GM12801 (cell line): ENCODE measurements around the gene MAPK11.

Experiments used
- TF ChIP-seq, protein P1 (sequence below): IDR thresholded peaks from one replicate; pipeline ENCODE4 v1.5.1; 2011; ENCODE audit warnings: control low read depth; ENCODE audit not compliant: insufficient read length; ENCODE audit errors: extremely low read depth

The MAPK11 gene

DNA sequence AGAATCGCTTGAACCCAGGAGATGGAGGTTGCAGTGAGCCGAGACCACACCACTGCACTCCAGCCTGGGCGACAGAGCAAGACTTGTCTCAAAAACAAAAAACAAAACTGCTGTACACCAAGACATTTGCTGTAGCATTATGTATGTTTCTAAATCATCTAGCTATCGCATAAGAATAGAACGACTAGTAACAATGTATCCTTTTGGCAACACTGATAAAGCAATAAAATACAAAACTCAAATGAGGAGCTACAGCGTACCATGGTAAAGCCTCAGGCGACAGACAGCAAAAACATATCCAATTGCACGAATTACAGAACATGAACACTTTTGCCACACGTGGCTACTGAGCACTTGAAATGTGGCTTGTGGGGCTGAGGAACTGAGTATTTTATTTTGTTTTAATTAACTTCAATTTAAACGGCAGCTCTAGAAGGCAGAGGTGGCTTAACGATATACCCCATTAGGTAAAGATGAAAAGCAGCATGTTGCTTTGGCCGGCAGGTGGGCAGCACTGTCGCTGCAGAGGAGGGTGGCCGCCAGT, 27.7 kb downstream of the MAPK11 start:
- TF ChIP-seq, protein P1, sequence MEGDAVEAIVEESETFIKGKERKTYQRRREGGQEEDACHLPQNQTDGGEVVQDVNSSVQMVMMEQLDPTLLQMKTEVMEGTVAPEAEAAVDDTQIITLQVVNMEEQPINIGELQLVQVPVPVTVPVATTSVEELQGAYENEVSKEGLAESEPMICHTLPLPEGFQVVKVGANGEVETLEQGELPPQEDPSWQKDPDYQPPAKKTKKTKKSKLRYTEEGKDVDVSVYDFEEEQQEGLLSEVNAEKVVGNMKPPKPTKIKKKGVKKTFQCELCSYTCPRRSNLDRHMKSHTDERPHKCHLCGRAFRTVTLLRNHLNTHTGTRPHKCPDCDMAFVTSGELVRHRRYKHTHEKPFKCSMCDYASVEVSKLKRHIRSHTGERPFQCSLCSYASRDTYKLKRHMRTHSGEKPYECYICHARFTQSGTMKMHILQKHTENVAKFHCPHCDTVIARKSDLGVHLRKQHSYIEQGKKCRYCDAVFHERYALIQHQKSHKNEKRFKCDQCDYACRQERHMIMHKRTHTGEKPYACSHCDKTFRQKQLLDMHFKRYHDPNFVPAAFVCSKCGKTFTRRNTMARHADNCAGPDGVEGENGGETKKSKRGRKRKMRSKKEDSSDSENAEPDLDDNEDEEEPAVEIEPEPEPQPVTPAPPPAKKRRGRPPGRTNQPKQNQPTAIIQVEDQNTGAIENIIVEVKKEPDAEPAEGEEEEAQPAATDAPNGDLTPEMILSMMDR = no peak

DNA sequence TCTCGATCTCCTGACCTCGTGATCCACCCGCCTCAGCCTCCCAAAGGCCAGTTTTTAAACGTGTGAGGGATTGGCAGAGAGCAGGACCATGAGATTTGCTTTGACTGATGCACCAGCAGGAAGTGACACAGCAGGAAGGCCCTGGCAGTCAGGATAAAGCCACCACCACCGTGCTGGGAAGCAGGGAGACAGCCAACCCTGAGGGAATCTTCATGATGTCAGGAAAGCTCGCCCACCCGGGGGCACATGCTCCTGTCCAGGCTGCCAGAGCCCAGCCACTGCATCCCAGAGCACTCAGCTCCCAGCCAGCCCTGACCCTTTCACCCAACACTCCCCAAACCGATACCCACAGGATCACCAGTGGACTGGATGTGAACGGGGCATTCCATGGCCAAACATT, 31.4 kb downstream of the MAPK11 start:
- TF ChIP-seq, protein P1 = no peak

DNA sequence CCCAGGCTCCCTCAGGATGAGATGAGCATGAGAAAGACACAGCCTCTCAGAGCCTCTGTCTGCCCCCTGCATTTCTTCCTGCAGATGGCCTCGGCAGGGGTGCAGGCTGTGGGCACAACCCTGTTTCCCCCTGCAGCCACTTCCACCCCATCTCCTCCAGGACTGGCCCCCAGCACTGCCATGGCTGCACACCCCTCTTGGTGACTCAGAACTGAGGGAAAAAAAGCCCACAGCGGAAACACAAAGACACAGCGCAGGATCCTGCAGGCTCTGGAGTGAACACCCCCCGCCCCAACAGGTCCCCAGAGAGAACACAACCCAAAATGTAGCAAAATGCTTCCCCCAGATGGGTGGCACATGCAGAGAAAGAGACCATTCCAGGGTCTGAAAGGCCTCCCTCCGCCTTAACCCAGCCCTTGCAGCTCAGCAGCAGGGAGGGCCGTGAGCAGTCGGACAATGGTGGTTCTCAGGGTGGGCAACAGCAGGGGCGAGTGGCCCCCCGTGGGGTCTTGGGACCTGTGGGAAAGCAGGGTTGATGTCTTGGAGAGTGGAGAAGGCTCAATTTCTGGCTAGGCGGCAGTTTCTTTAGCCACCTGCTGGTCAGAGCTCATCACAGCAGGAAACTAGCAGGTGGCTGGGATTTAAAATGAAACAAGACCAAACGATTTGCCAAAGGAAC, 33.3 kb downstream of the MAPK11 start:
- TF ChIP-seq, protein P1 = no peak

DNA sequence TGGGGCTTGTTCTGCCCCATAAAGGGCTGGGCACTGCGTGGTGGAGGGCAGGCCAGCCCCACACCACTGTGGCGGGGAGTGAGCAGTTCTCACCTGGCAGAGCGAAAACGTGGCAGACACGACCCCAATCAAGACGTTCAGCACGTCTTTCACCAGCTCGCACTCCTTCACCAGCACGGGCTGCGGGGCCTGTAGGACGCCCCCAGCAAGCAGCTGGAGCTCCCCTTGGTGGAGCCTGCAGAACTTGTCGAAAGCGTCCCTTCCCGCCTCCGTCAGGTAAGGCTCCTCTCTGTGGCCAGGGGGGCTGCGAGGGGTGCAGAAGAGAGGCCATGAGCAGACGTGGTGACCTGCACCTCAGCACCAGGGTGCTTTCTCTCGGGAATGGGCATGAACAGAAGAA, 37.0 kb downstream of the MAPK11 start:
- TF ChIP-seq, protein P1 = no peak

DNA sequence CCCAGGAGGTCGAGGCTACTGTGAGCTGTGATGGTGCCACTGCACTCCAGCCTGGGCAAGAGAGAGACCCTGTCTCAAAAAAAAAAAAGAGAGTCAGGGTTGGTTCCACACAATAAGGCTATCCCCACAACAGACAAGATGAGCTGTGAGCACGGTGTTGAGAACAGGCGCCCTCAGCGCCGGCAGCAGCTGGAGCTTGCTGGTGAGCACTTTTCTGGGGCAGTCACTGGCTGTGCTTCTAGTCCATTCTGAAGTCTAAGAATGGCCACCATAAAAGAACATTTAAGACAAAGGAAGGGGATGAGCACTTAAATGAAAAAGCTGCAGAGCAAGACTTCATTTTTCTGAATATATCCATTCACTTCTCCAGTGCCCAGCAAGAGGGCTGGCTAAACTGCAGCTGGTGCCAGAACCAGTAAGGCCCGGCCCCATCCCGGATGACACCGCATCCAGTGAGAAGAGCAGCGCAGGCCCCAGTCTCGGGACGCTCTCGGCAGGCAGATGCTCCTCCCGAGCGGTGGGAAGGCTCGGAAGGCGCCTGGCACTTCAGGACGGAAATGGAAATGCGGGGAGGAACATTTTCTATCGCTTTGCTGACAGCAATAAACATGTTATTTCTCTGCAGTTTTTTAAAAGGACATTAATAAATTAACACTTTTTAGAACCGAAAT, 37.6 kb downstream of the MAPK11 start:
- TF ChIP-seq, protein P1 = no peak

DNA sequence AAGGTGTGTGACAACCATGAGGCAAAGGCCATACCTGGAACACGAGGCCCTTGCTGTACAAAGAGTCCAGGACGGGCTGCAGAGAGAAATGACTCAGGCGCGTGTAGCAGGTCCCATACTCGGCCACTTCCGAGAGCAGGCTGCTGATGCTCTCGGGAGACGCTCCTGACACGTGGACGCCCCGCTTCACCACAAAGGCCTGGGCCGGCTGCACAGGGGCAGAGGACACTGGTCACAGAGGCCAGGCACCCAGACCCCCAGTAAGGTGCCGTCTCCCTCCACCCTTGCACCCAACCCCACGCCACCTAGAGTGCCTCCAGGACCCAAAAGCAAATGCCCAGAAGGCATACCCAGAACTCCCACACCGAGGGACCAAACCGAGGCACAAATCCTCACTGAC, 40.8 kb downstream of the MAPK11 start:
- TF ChIP-seq, protein P1 = no peak

DNA sequence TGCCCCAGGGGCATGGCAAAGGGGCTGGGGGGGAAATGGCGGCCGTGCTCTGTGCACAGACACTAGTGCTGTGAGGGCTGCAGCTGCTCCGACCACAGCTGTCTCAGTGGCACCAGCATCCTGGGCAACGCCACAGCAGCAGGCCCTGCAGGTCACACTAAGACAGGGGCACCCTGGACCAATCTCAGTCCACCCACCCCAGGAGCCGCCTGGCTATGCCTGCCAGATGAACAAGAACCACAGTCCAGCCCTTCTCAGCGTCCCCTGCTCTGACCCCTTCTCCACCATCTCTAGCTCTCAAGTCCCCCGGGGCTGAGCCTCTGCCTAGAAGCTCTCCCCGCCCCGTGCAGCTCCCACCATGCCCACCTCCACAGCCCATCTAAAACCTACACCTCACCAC, 41.8 kb downstream of the MAPK11 start:
- TF ChIP-seq, protein P1 = no peak
